Dendritic cell treated with granulocyte-macrophage colony-stimulating factor and Interleukin-4, amounts not matched to agents 40 ng/mL and 50 ng/mL, for 4 days (primary cell): ENCODE results near the gene NOC2L.

Experiments used
- H3K27ac Mint-ChIP-seq: one replicate; pipeline ENCODE4 v1.8.0; 2022; ENCODE audit warnings: mild to moderate bottlenecking, mixed read lengths
- H3K27me3 Mint-ChIP-seq: one replicate; pipeline ENCODE4 v1.8.0; 2022; ENCODE audit warnings: mild to moderate bottlenecking, mixed read lengths
- H3K36me3 Mint-ChIP-seq: one replicate; pipeline ENCODE4 v1.8.0; 2022; ENCODE audit warnings: low read depth, mixed read lengths
- H3K4me1 Mint-ChIP-seq: one replicate; pipeline ENCODE4 v1.8.0; 2022; ENCODE audit warnings: low read depth, mixed read lengths
- H3K4me3 Mint-ChIP-seq: one replicate; pipeline ENCODE4 v1.8.0; 2022; ENCODE audit warnings: mild to moderate bottlenecking, moderate library complexity, mixed read lengths
- H3K9me3 Mint-ChIP-seq: one replicate; pipeline ENCODE4 v1.8.0; 2022; ENCODE audit warnings: mixed read lengths
- intact Hi-C: fragments of 100-400 bp; cut with micrococcal nuclease; formaldehyde crosslinking; loops from one replicate; pipeline ENCODE4 v1.15.0; 2022

NOC2L gene

GRCh38 chr1:921011-921837, 37.8 kb downstream of the NOC2L start:
- Mint-ChIP-seq H3K27me3 (peaks cover 87% of the 10 kb centered on the region), H3K27ac (no peak overlapping the region), H3K4me1 (peaks cover 23% of the 10 kb centered on the region), H3K4me3 (no peak overlapping the region), H3K9me3 (no peaks in the 10 kb centered on the region), H3K36me3 (no peaks in the 10 kb centered on the region)
- intact Hi-C loops, result no loop called here

GRCh38 chr1:920521-920920, 38.5 kb downstream of the NOC2L start:
- Mint-ChIP-seq H3K9me3 (no peaks in the 10 kb centered on the region), H3K27ac (no peak overlapping the region), H3K4me3 (no peak overlapping the region), H3K4me1 (peaks cover 23% of the 10 kb centered on the region), H3K36me3 (no peaks in the 10 kb centered on the region), H3K27me3 (peaks cover 87% of the 10 kb centered on the region)
- intact Hi-C loops, result no loop called here

- Mint-ChIP-seq H3K27me3 (peaks cover 89% of the 10 kb centered on the region), H3K4me3 (no peak overlapping the region)
- intact Hi-C loops, result no loop called here
These were observed 39.0 kb downstream of the NOC2L start for GRCh38 chr1:920010-920409.

GRCh38 chr1:919271-919872, 39.7 kb downstream of the NOC2L start:
- no peak overlapping the region for H3K27ac Mint-ChIP-seq
- no peaks in the 10 kb centered on the region for H3K36me3 Mint-ChIP-seq
- H3K4me1 Mint-ChIP-seq, result peaks cover 23% of the 10 kb centered on the region
- intact Hi-C loops, result no loop called here
- no peaks in the 10 kb centered on the region for H3K9me3 Mint-ChIP-seq
- H3K27me3 Mint-ChIP-seq, result peaks cover 90% of the 10 kb centered on the region
- no peak overlapping the region for H3K4me3 Mint-ChIP-seq

More at GRCh38 chr1:920010-920409, 39.0 kb downstream of the NOC2L start:
- Mint-ChIP-seq H3K27ac (no peak overlapping the region), H3K9me3 (no peaks in the 10 kb centered on the region), H3K4me1 (peaks cover 23% of the 10 kb centered on the region), H3K36me3 (no peaks in the 10 kb centered on the region)

- Mint-ChIP-seq H3K9me3 (no peaks in the 10 kb centered on the region), H3K4me3 (no peak overlapping the region), H3K27me3 (peaks cover 95% of the 10 kb centered on the region), H3K36me3 (no peaks in the 10 kb centered on the region), H3K27ac (no peak overlapping the region), H3K4me1 (peaks cover 23% of the 10 kb centered on the region)
- intact Hi-C loops, result no loop called here
These were observed 40.2 kb downstream of the NOC2L start for GRCh38 chr1:918843-919242.

GRCh38 chr1:918353-918752, 40.7 kb downstream of the NOC2L start:
- Mint-ChIP-seq H3K4me3 (no peak overlapping the region), H3K27ac (no peak overlapping the region), H3K4me1 (peaks cover 21% of the 10 kb centered on the region), H3K9me3 (no peaks in the 10 kb centered on the region), H3K36me3 (no peaks in the 10 kb centered on the region), H3K27me3 (peaks cover 98% of the 10 kb centered on the region)
- intact Hi-C loops, result no loop called here

- Mint-ChIP-seq H3K27ac (no peak overlapping the region), H3K4me3 (no peak overlapping the region), H3K4me1 (peaks cover 20% of the 10 kb centered on the region), H3K9me3 (no peaks in the 10 kb centered on the region), H3K36me3 (no peaks in the 10 kb centered on the region), H3K27me3 (peaks cover 98% of the 10 kb centered on the region)
- intact Hi-C loops, result no loop called here
These were observed 41.5 kb downstream of the NOC2L start for GRCh38 chr1:917466-918091.

GRCh38 chr1:917076-917459, 42.0 kb downstream of the NOC2L start:
- no peaks in the 10 kb centered on the region for H3K36me3 Mint-ChIP-seq
- H3K4me1 Mint-ChIP-seq, result peaks cover 25% of the 10 kb centered on the region
- intact Hi-C loops, result no loop called here
- no peak overlapping the region for H3K27ac Mint-ChIP-seq
- no peak overlapping the region for H3K4me3 Mint-ChIP-seq
- no peaks in the 10 kb centered on the region for H3K9me3 Mint-ChIP-seq
- H3K27me3 Mint-ChIP-seq, result peaks cover 98% of the 10 kb centered on the region

GRCh38 chr1:916173-917075, 42.6 kb downstream of the NOC2L start:
- H3K36me3 Mint-ChIP-seq, result no peaks in the 10 kb centered on the region
- intact Hi-C loops, result no loop called here
- peaks cover 94% of the 10 kb centered on the region for H3K27me3 Mint-ChIP-seq

GRCh38 chr1:915295-916172, 43.5 kb downstream of the NOC2L start:
- intact Hi-C loops, result no loop called here
- Mint-ChIP-seq H3K36me3 (no peaks in the 10 kb centered on the region), H3K27me3 (peaks cover 94% of the 10 kb centered on the region), H3K4me3 (no peak overlapping the region), H3K9me3 (no peaks in the 10 kb centered on the region), H3K4me1 (peaks cover 12% of the 10 kb centered on the region), H3K27ac (no peak overlapping the region)

More at GRCh38 chr1:916173-917075, 42.6 kb downstream of the NOC2L start:
- Mint-ChIP-seq H3K27ac (no peak overlapping the region), H3K4me3 (no peak overlapping the region), H3K4me1 (peaks cover 20% of the 10 kb centered on the region), H3K9me3 (no peaks in the 10 kb centered on the region)

- intact Hi-C loops, result no loop called here
- H3K27ac Mint-ChIP-seq, result no peak overlapping the region
These were observed 44.2 kb downstream of the NOC2L start for GRCh38 chr1:914891-915280.

GRCh38 chr1:914131-914890, 44.7 kb downstream of the NOC2L start:
- H3K4me1 Mint-ChIP-seq, result peaks cover 9% of the 10 kb centered on the region
- H3K36me3 Mint-ChIP-seq, result no peaks in the 10 kb centered on the region
- intact Hi-C loops, result no loop called here
- no peak overlapping the region for H3K27ac Mint-ChIP-seq
- no peaks in the 10 kb centered on the region for H3K9me3 Mint-ChIP-seq
- no peak overlapping the region for H3K4me3 Mint-ChIP-seq
- peaks cover 87% of the 10 kb centered on the region for H3K27me3 Mint-ChIP-seq

More at GRCh38 chr1:914891-915280, 44.2 kb downstream of the NOC2L start:
- peaks cover 91% of the 10 kb centered on the region for H3K27me3 Mint-ChIP-seq
- H3K36me3 Mint-ChIP-seq, result no peaks in the 10 kb centered on the region
- no peak overlapping the region for H3K4me3 Mint-ChIP-seq
- no peaks in the 10 kb centered on the region for H3K9me3 Mint-ChIP-seq
- peaks cover 9% of the 10 kb centered on the region for H3K4me1 Mint-ChIP-seq
